NCI-H2107 treated with DMSO at 0.1 percent for 48 hours (cell line): ENCODE results near the gene RYR1.
"Not testable (repeated sequence)": the region's sequence is repeated elsewhere in the genome, so short reads cannot be mapped to it uniquely, and the experiment has no call there.

Experiments used
- DNase-seq: peaks from one replicate; lab custom pipeline; 2025; ENCODE audit not compliant: unreplicated experiment; lab: John Stamatoyannopoulos, UW

The RYR1 gene

DNA sequence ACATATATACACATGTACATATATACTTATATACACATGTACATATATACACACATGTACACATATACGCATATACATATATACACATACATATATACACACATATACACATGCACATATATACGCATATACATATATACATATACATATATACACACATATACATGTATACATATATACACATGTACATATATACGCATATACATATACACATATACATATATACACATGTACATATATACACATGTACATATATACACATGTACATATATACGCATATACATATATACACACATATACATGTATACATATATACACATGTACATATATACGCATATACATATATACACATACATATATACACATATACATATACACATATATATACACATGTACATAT is 169.4 kb downstream of the RYR1 start:
- not testable (repeated sequence) for DNase-seq

GRCh38 chr19:38606131-38606530 is 172.6 kb downstream of the RYR1 start:
- DNase-seq = no peak

- DNase-seq = no peak
Observed at GRCh38 chr19:38614289-38614688, 180.8 kb downstream of the RYR1 start.

GRCh38 chr19:38615007-38615581 is 181.6 kb downstream of the RYR1 start:
- DNase-seq = no peak

- no peak for DNase-seq
Observed at GRCh38 chr19:38616265-38616664, 182.8 kb downstream of the RYR1 start.

GRCh38 chr19:38617283-38617763 is 183.8 kb downstream of the RYR1 start:
- no peak for DNase-seq

DNA sequence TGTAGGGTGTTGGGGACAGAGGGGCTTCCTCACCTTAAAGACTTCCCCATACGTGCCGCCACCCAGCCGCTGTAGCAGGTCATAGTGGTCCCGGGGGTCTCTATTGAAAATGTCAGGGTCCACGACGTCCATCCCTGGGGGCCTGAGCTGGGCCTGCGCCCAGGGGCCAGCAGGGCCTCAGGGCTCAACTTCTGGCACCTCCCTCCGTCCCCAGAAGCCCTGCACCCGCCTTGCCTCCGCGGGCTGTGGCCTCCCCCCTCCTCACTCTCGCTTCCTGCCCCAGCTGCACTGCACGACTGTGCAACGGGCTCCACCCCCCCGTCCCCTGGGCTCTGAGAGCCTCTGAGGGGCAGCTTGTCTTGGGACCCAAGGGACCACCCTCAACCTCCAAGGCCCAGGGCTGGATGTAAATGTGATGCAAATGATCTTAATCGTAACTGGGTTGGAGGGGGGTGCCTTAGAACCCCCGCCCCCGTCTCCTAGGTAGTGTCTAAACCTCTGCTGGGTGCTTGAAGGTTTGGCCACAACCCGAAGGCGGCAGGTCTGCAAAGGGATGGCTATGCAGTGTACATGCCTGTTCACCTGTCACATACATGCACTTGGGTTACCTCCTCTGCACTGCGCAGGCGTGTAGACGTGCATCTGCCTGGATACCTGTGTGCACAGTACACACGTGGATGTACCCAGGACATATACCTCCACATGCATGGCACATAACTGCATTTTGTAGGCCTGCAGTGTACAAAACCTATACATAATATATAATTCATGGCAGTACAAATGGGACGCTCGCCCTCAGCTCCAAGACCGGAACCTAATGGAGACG is 184.5 kb downstream of the RYR1 start, which contains the start of gene MAP4K1:
TSS of gene MAP4K1 (minus strand) at position 190 of the 826 bp plus-strand sequence. CDS start at position 132, 58 bp downstream.
- DNase-seq = peak; percentile 2

DNA sequence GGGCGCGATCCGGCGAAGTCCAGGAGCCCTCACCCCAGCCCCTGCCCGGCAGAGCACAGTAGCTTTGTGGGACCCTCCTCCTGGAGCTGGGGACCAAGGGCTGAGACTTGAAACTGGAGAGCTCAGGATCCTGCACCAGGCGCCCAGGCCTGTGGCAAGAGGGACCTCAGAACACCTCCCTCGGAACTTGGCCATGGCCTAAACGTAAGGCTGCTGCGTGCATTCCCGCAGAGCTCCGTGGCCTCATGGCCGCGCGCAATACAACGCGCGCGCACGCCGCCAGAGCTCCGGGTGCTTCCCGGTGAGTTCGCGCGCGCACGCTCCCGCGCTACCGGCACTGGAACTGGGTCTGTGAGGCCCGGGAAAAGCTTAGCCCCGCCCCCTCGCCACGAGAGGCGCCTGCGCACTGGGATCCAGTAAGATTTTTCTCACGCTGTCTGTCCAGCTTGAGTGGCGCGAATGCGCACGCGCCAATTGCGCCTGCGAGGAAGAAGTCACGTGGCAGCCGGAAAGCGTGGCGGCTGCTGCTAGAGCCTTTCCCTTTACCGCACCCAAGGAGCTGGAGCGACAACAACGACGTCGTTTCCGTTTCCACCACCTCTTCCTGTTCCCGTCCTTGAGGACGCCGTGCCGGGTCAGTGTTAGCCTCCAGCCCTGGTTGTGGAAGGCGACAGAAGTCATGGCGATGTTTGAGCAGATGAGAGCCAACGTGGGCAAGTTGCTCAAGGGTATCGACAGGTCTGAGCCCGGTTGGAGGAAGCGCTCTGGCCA is 185.3 kb downstream of the RYR1 start, which contains the start of gene EIF3K:
TSS of gene EIF3K (plus strand) at position 599 of the 771 bp plus-strand sequence. CDS start at position 680, 81 bp downstream.
- peak; percentile 93 for DNase-seq

- DNase-seq = no peak
Observed at GRCh38 chr19:38619361-38620174, 186.1 kb downstream of the RYR1 start.

DNA sequence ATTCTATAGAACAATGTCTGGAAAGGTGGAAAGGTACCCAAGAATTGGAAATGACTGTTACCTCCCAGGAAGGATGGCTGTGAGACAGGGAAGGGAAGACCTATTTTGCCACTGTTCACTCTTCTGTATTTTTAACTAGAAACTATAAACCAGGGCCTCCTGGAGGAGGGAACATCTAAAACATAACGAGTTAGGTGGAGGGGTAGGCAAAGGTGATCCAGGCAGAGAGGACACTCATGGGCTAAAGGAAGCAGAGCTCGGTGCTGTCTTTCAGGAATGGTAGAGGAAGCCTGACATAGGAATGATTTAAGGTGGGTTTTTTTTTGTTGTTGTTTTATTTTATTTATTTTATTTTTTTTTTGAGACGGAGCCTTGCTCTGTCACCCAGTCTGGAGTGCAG is 191.3 kb downstream of the RYR1 start:
- DNase-seq = no peak

DNA sequence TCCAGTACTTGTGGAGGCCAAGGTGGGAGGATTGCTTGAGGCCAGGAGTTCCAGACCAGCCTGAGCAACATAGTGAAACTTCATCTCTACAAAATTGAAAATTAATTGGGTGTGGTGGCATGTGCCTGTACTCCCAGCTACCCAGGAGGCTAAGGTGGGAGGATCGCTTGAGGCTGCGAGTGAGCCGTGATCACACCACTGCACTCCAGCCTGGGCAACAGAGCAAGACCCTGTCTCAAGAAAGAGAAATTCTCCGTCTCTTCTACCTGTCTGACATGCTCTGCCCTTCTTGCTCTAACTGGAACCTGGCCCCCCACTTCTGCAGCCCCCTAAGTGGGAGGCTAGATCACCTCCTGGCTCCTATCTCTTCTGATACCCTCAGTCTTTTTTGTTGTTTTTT is 192.9 kb downstream of the RYR1 start:
- no peak for DNase-seq

GRCh38 chr19:38629568-38629967 is 196.1 kb downstream of the RYR1 start:
- DNase-seq = no peak

GRCh38 chr19:38631301-38631700 is 197.8 kb downstream of the RYR1 start:
- DNase-seq = not testable (repeated sequence)

GRCh38 chr19:38631811-38632475 is 198.5 kb downstream of the RYR1 start:
- not testable (repeated sequence) for DNase-seq

DNA sequence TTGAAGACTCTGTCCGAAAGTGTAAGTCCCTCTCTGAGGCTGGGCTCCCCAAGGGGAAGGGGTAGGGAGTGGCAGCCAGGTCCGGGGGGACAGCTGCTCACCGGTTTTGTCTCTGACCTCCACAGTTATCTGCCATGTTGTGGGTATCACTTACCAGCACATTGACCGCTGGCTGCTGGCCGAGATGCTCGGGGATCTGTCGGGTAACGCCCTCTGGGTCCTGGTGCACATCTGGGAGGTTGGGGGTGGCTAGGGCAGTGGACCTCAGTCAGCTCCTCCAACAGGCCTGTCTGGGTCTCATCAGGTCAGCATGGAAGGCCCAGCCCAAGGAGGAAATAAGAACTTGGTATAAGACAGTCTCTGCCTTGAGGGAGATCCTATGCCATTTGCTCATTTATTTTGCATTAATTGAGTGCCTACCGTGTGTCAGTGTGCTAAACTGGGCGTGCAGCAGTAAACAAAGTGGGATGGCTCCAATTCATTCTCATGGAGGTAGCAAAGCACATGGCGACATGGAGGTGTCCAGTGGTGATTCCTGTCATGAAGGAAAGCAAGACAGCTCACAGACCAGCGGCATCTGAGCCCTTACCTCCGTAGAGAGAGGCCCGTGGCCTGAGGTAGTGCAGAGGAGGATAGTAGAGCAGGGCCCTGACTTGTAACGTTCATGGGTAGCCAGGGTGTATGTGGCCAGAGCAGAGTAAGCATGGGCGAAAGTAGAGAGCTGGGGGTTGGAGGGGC is 199.2 kb downstream of the RYR1 start:
- DNase-seq = no peak

DNA sequence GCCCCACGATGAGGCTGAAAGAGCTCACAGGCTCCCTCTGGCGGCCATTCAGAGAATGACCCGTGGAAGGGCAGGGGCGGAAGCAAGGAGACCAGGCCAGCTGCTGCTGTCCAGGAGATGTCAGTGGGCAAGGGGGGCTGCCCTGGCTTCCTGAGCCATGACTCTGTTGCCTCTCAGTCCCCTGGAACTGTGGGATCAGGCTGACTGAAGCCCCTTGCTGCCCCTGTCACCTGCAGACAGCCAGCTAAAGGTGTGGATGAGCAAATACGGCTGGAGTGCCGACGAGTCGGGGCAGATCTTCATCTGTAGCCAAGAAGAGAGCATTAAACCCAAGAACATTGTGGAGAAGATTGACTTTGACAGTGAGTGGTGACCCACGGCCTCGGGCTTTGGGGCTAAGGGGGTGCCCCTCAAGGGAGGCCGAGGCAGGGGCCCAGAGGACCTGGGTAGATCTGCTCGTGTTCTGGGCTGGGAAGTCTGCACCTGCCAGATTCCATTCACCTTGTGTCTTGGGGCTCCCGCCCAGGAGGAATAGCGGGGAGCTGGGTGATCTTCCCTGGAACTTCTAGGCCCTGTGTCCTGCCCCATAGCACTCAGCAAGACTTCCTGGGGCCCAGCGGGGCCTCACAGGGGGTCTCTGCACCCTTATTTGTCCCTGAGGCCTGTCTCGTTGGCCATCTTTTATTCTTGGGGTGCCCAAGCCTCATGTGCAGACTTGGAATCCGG is 201.4 kb downstream of the RYR1 start:
- DNase-seq = no peak

DNA sequence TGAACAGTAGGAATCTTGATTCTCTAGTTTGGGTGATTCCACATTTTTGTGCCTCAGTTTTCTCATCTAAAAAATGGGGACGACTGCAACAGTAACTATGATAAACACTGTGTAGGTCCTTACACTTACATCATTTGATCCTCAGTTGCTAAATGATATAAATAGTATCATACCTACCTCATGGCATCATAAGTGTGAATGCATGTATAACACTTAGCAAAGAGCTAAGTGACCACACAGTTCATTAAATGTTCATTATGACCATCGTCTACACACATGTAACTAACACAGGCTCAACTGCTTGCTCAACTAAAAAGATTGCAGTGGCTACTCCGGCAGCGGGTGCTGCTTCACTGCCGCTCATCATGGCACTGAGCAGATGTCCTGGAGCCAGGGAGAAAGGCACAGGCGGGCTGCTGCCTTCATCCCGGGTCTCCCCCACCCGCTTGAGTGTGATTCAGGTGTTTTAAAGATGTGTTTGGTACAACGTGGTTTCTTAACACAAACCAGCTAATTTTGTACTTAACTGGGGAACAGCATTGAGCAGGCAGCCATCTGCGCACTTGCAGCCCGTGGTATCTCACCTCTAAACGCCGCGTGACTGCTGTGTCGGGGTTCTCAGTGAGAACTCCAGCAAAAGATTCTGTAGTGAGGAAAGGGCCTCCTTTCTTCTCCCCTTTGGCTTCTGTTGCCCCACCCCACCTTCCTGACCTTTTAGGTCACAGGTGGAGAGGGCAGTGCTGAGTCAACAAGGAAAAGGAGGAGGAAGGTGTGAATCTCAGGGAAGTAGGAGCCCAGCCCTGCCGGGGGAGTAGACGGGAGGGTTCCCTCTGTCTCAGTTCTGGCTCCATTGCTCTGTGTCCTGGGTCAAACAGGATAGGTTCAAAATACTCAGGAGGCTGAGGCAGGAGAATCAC is 202.2 kb downstream of the RYR1 start:
- DNase-seq = no peak
